ENCODE data around the gene COX15. TPM values are rescaled to one million over a fixed set of nuclear protein-coding genes. Genes with fewer than 3 reads are reported as not detected.

COX15 gene
- total and polyA plus RNA-seq, 4 experiments from 2014 or later = 26.0 to 32.1 (median 31.5) TPM

- Histone ChIP-seq H3K27me3 (ENCODE audit: insufficient read depth, low read length) (no peaks in the 10 kb centered on the region), H3K4me1 (ENCODE audit: insufficient read depth, low read length) (no peaks in the 10 kb centered on the region), H3K36me3 (ENCODE audit: insufficient read depth, low read length) (no peaks in the 10 kb centered on the region), H3K9me3 (ENCODE audit: control insufficient read depth in 1 of 2, low read length in 2 of 2) (no peaks in the 10 kb centered on the region), H3K4me3 (ENCODE audit: low read length in 2 of 2) (no peak overlapping the region), H3K27ac (ENCODE audit: low read depth, low read length) (no peak overlapping the region)
- H3K4me1 Mint-ChIP-seq = no peaks in the 10 kb centered on the region
- no peak overlapping the region for H3K27ac Mint-ChIP-seq
- H3K4me3 Mint-ChIP-seq = no peak overlapping the region
- DNase-seq = no peak
- intact Hi-C loops (cut with micrococcal nuclease) = no loop called here
- no peaks in the 10 kb centered on the region for H3K27me3 Mint-ChIP-seq
- H3K9me3 Mint-ChIP-seq = peaks cover 0 to 6% (median 2%) of the 10 kb centered on the region in 8 donors
- peaks cover 0 to 4% of the 10 kb centered on the region in 2 donors for H3K36me3 Mint-ChIP-seq
- ChIA-PET CTCF (ENCODE audit: partially characterized antibody) (interaction anchor here (1.4 kb wide), 1 partner anchor 20 kb away, joined by 3 read pairs; no protein-coding TSS in a partner anchor), POLR2A (ENCODE audit: partially characterized antibody) (no interaction called here)
Measured at GRCh38 chr10:99768556-99768955, 36.6 kb upstream of the COX15 start.

GRCh38 chr10:99767901-99768300 is 36.0 kb upstream of the COX15 start:
- no peak for DNase-seq
- H3K9me3 Mint-ChIP-seq = peaks cover 0 to 9% (median 3%) of the 10 kb centered on the region in 8 donors
- Histone ChIP-seq H3K27me3 (ENCODE audit: insufficient read depth, low read length) (no peaks in the 10 kb centered on the region), H3K36me3 (ENCODE audit: insufficient read depth, low read length) (no peaks in the 10 kb centered on the region), H3K27ac (ENCODE audit: low read depth, low read length) (no peak overlapping the region), H3K4me3 (ENCODE audit: low read length in 2 of 2) (no peak overlapping the region), H3K4me1 (ENCODE audit: insufficient read depth, low read length) (no peaks in the 10 kb centered on the region), H3K9me3 (ENCODE audit: control insufficient read depth in 1 of 2, low read length in 2 of 2) (no peaks in the 10 kb centered on the region)
- no peak overlapping the region for H3K27ac Mint-ChIP-seq
- CTCF ChIA-PET (ENCODE audit: partially characterized antibody) = no interaction called here
- intact Hi-C loops (cut with micrococcal nuclease) = no loop called here
- H3K36me3 Mint-ChIP-seq = peaks cover 3 to 7% of the 10 kb centered on the region in 2 donors
- no peak overlapping the region for H3K4me3 Mint-ChIP-seq
- POLR2A ChIA-PET (ENCODE audit: partially characterized antibody) = no interaction called here
- no peaks in the 10 kb centered on the region for H3K27me3 Mint-ChIP-seq
- no peaks in the 10 kb centered on the region for H3K4me1 Mint-ChIP-seq

GRCh38 chr10:99766302-99766681 is 34.4 kb upstream of the COX15 start:
- Mint-ChIP-seq H3K4me1 (no peaks in the 10 kb centered on the region), H3K27me3 (no peaks in the 10 kb centered on the region), H3K27ac (no peak overlapping the region), H3K9me3 (peaks cover 0 to 16% (median 7%) of the 10 kb centered on the region in 8 donors), H3K4me3 (no peak overlapping the region), H3K36me3 (peaks cover 15 to 18% of the 10 kb centered on the region in 2 donors)
- Histone ChIP-seq H3K4me3 (ENCODE audit: low read length in 2 of 2) (no peak overlapping the region), H3K36me3 (ENCODE audit: insufficient read depth, low read length) (peaks cover under 1% of the 10 kb centered on the region), H3K9me3 (ENCODE audit: control insufficient read depth in 1 of 2, low read length in 2 of 2) (no peaks in the 10 kb centered on the region), H3K27me3 (ENCODE audit: insufficient read depth, low read length) (no peaks in the 10 kb centered on the region), H3K27ac (ENCODE audit: low read depth, low read length) (no peak overlapping the region), H3K4me1 (ENCODE audit: insufficient read depth, low read length) (no peaks in the 10 kb centered on the region)
- peak in 2 of 5 donors; percentile 5 to 6 for DNase-seq
- intact Hi-C loops (cut with micrococcal nuclease) = no loop called here
- CTCF ChIA-PET (ENCODE audit: partially characterized antibody) = no interaction called here
- POLR2A ChIA-PET (ENCODE audit: partially characterized antibody) = no interaction called here

GRCh38 chr10:99765672-99766301 is 33.9 kb upstream of the COX15 start:
- no peak for DNase-seq
- Mint-ChIP-seq H3K27me3 (no peaks in the 10 kb centered on the region), H3K4me3 (no peak overlapping the region), H3K36me3 (peaks cover 19 to 21% of the 10 kb centered on the region in 2 donors), H3K4me1 (no peaks in the 10 kb centered on the region), H3K27ac (no peak overlapping the region), H3K9me3 (peaks cover 0 to 16% (median 7%) of the 10 kb centered on the region in 8 donors)
- POLR2A ChIA-PET (ENCODE audit: partially characterized antibody) = no interaction called here
- Histone ChIP-seq H3K4me1 (ENCODE audit: insufficient read depth, low read length) (no peaks in the 10 kb centered on the region), H3K4me3 (ENCODE audit: low read length in 2 of 2) (no peak overlapping the region), H3K27ac (ENCODE audit: low read depth, low read length) (no peak overlapping the region), H3K27me3 (ENCODE audit: insufficient read depth, low read length) (no peaks in the 10 kb centered on the region), H3K9me3 (ENCODE audit: control insufficient read depth in 1 of 2, low read length in 2 of 2) (no peaks in the 10 kb centered on the region), H3K36me3 (ENCODE audit: insufficient read depth, low read length) (peaks cover 4% of the 10 kb centered on the region)
- intact Hi-C loops (cut with micrococcal nuclease) = no loop called here
- CTCF ChIA-PET (ENCODE audit: partially characterized antibody) = no interaction called here

- DNase-seq = no peak
- H3K4me3 ChIP-seq (ENCODE audit: low read length in 2 of 2) = no peak overlapping the region
- Mint-ChIP-seq H3K36me3 (peaks cover 58 to 59% of the 10 kb centered on the region in 2 donors), H3K4me3 (no peak overlapping the region), H3K4me1 (no peaks in the 10 kb centered on the region), H3K27me3 (no peaks in the 10 kb centered on the region), H3K27ac (no peak overlapping the region), H3K9me3 (peaks cover 0 to 10% (median 8%) of the 10 kb centered on the region in 8 donors)
- no peaks in the 10 kb centered on the region for H3K27me3 ChIP-seq (ENCODE audit: insufficient read depth, low read length)
- H3K27ac ChIP-seq (ENCODE audit: low read depth, low read length) = no peak overlapping the region
- no peaks in the 10 kb centered on the region for H3K9me3 ChIP-seq (ENCODE audit: control insufficient read depth in 1 of 2, low read length in 2 of 2)
- POLR2A ChIA-PET (ENCODE audit: partially characterized antibody) = no interaction called here
- intact Hi-C loops (cut with micrococcal nuclease) = no loop called here
- CTCF ChIA-PET (ENCODE audit: partially characterized antibody) = no interaction called here
- no peaks in the 10 kb centered on the region for H3K4me1 ChIP-seq (ENCODE audit: insufficient read depth, low read length)
- peaks cover 36% of the 10 kb centered on the region for H3K36me3 ChIP-seq (ENCODE audit: insufficient read depth, low read length)
Measured at GRCh38 chr10:99761365-99761764, 29.4 kb upstream of the COX15 start.

- Mint-ChIP-seq H3K9me3 (peaks cover 0 to 10% (median 7%) of the 10 kb centered on the region in 8 donors), H3K27me3 (no peaks in the 10 kb centered on the region), H3K4me1 (no peaks in the 10 kb centered on the region), H3K27ac (no peak overlapping the region), H3K4me3 (no peak overlapping the region), H3K36me3 (peaks cover 68 to 69% of the 10 kb centered on the region in 2 donors)
- intact Hi-C loops (cut with micrococcal nuclease) = no loop called here
- Histone ChIP-seq H3K4me1 (ENCODE audit: insufficient read depth, low read length) (no peaks in the 10 kb centered on the region), H3K9me3 (ENCODE audit: control insufficient read depth in 1 of 2, low read length in 2 of 2) (no peaks in the 10 kb centered on the region), H3K27ac (ENCODE audit: low read depth, low read length) (no peak overlapping the region), H3K27me3 (ENCODE audit: insufficient read depth, low read length) (no peaks in the 10 kb centered on the region), H3K36me3 (ENCODE audit: insufficient read depth, low read length) (peaks cover 46% of the 10 kb centered on the region), H3K4me3 (ENCODE audit: low read length in 2 of 2) (no peak overlapping the region)
- CTCF ChIA-PET (ENCODE audit: partially characterized antibody) = no interaction called here
- no peak for DNase-seq
- POLR2A ChIA-PET (ENCODE audit: partially characterized antibody) = no interaction called here
Measured at GRCh38 chr10:99760321-99760720, 28.4 kb upstream of the COX15 start.

- no peaks in the 10 kb centered on the region for H3K27me3 Mint-ChIP-seq
- H3K27me3 ChIP-seq (ENCODE audit: insufficient read depth, low read length) = no peaks in the 10 kb centered on the region
- peaks cover 0 to 8% (median 6%) of the 10 kb centered on the region in 8 donors for H3K9me3 Mint-ChIP-seq
- no peaks in the 10 kb centered on the region for H3K4me1 ChIP-seq (ENCODE audit: insufficient read depth, low read length)
- H3K36me3 ChIP-seq (ENCODE audit: insufficient read depth, low read length) = peaks cover 58% of the 10 kb centered on the region
- H3K9me3 ChIP-seq (ENCODE audit: control insufficient read depth in 1 of 2, low read length in 2 of 2) = no peaks in the 10 kb centered on the region
- H3K27ac ChIP-seq (ENCODE audit: low read depth, low read length) = no peak overlapping the region
- no peak overlapping the region for H3K4me3 ChIP-seq (ENCODE audit: low read length in 2 of 2)
- H3K36me3 Mint-ChIP-seq = peaks cover 82 to 85% of the 10 kb centered on the region in 2 donors
- DNase-seq = no peak
- ChIA-PET POLR2A (ENCODE audit: partially characterized antibody) (no interaction called here), CTCF (ENCODE audit: partially characterized antibody) (no interaction called here)
- no peak overlapping the region for H3K27ac Mint-ChIP-seq
- intact Hi-C loops (cut with micrococcal nuclease) = no loop called here
- H3K4me1 Mint-ChIP-seq = no peaks in the 10 kb centered on the region
- H3K4me3 Mint-ChIP-seq = no peak overlapping the region
Measured at GRCh38 chr10:99758211-99758891, 26.4 kb upstream of the COX15 start.

Measured in CD4-positive, alpha-beta memory T cell (primary cell).